C4-2B (cell line): ENCODE measurements around the gene MRTFB.

ENCODE experiments used
- CTCF ChIP-seq: fragments of 450-650 bp; conservative IDR thresholded peaks from 2 replicates; pipeline ENCODE4 v1.5.1; 2017; ENCODE audit warnings: mild to moderate bottlenecking
- ZFX ChIP-seq: fragments of 450-650 bp; IDR thresholded peaks from 2 replicates; pipeline ENCODE4 v1.6.1; 2017

GRCh38 chr16:14278749-14279148 is 207.6 kb downstream of the MRTFB start:
- TF ChIP-seq CTCF = no peak
- no peak for TF ChIP-seq ZFX
